WTC11 (cell line): ENCODE measurements around the gene NUDT14. TPM values are rescaled to one million over a fixed set of nuclear protein-coding genes. Genes with fewer than 3 reads are reported as not detected.

ENCODE experiments used
- ATAC-seq: fragments of 200-7000 bp; cut with Tn5 transposase; 2 replicates; pipeline ENCODE4 v1.10.0; 2021; ENCODE audit warnings: mild to moderate bottlenecking, moderate library complexity
- CTCF ChIA-PET: fragments of 300-600 bp; sonication (Branson Sonifier 250); formaldehyde crosslinking; loops from one replicate; lab custom pipeline; 2021; ENCODE audit warnings: antibody characterized with exemption; lab: Charles Lee
- POLR2A ChIA-PET: fragments of 350-600 bp; sonication (Branson Sonifier 250); formaldehyde crosslinking; loops from one replicate; lab custom pipeline; 2021; ENCODE audit warnings: antibody characterized with exemption; lab: Charles Lee
- DNase-seq: peaks from one replicate; pipeline ENCODE4 v3.0.0; 2021; ENCODE audit warnings: low spot score
- H3K27ac Mint-ChIP-seq: 2 replicates; pipeline ENCODE4 v1.8.0; 2021; ENCODE audit warnings: mixed read lengths
- H3K27me3 Mint-ChIP-seq: 2 replicates; pipeline ENCODE4 v1.8.0; 2021; ENCODE audit warnings: low read depth, mild to moderate bottlenecking, moderate library complexity, mixed read lengths
- H3K36me3 Mint-ChIP-seq: 2 replicates; pipeline ENCODE4 v1.8.0; 2021; ENCODE audit warnings: mixed read lengths
- H3K4me1 Mint-ChIP-seq: 2 replicates; pipeline ENCODE4 v1.8.0; 2022; ENCODE audit warnings: mixed read lengths
- H3K4me3 Mint-ChIP-seq: 2 replicates; pipeline ENCODE4 v1.8.0; 2021; ENCODE audit warnings: mild to moderate bottlenecking, moderate library complexity, mixed read lengths
- H3K9me3 Mint-ChIP-seq: 2 replicates; pipeline ENCODE4 v1.8.0; 2021; ENCODE audit warnings: mixed read lengths
- GABPB1 ChIP-seq: sonication (generic); formaldehyde crosslinking; IDR thresholded peaks from 2 replicates; pipeline ENCODE4 v1.8.1; 2023; ENCODE audit warnings: mild to moderate bottlenecking, missing genetic modification reagents
- JAZF1 ChIP-seq: fragments of 250-450 bp; sonication (Bioruptor Pico); IDR thresholded peaks from 2 replicates; pipeline ENCODE4 v1.9.0; 2021; ENCODE audit warnings: moderate library complexity, mild to moderate bottlenecking, inconsistent platforms
- NFE2L1 ChIP-seq: sonication (generic); formaldehyde crosslinking; IDR thresholded peaks from 2 replicates; pipeline ENCODE4 v1.8.1; 2023; ENCODE audit warnings: missing genetic modification reagents
- NR3C1 ChIP-seq: sonication (generic); formaldehyde crosslinking; conservative IDR thresholded peaks from 2 replicates; pipeline ENCODE4 v1.8.1; 2023; ENCODE audit warnings: low read depth, mild to moderate bottlenecking, missing genetic modification reagents
- SMAD4 ChIP-seq: sonication (generic); formaldehyde crosslinking; IDR thresholded peaks from 2 replicates; pipeline ENCODE4 v1.8.0; 2022; ENCODE audit warnings: mild to moderate bottlenecking, missing genetic modification reagents
- TEAD1 ChIP-seq: sonication (generic); formaldehyde crosslinking; IDR thresholded peaks from 2 replicates; pipeline ENCODE4 v1.8.0; 2022; ENCODE audit warnings: mild to moderate bottlenecking, missing genetic modification reagents
- ZNF121 ChIP-seq: sonication (generic); formaldehyde crosslinking; IDR thresholded peaks from 2 replicates; pipeline ENCODE4 v1.8.0; 2023; ENCODE audit warnings: missing genetic modification reagents
- ZNF232 ChIP-seq: sonication (generic); formaldehyde crosslinking; IDR thresholded peaks from 2 replicates; pipeline ENCODE4 v1.8.0; 2022; ENCODE audit warnings: mild to moderate bottlenecking, missing genetic modification reagents
- ZNF263 ChIP-seq: sonication (generic); formaldehyde crosslinking; IDR thresholded peaks from 2 replicates; pipeline ENCODE4 v1.8.1; 2022; ENCODE audit warnings: low read depth, mild to moderate bottlenecking, moderate library complexity, missing genetic modification reagents
- ZNF396 ChIP-seq: fragments of 250-450 bp; sonication (Bioruptor Pico); IDR thresholded peaks from 2 replicates; pipeline ENCODE4 v1.8.0; 2021; ENCODE audit warnings: mild to moderate bottlenecking, moderate library complexity, borderline replicate concordance
- total RNA-seq: library from RNA; stranded (reverse); gene quantifications from 3 replicates; pipeline ENCODE4 v1.2.3, GENCODE V29; 2021
- TF ChIP-seq, protein P1 (sequence below): sonication (generic); formaldehyde crosslinking; IDR thresholded peaks from 2 replicates; pipeline ENCODE4 v1.8.1; 2023; ENCODE audit warnings: mild to moderate bottlenecking, moderate library complexity, missing genetic modification reagents
- TF ChIP-seq, protein P2 (sequence below): sonication (generic); formaldehyde crosslinking; IDR thresholded peaks from 2 replicates; pipeline ENCODE4 v1.8.1; 2022; ENCODE audit warnings: mild to moderate bottlenecking, missing genetic modification reagents, moderate library complexity, borderline replicate concordance
- TF ChIP-seq, protein P3 (sequence below): sonication (generic); formaldehyde crosslinking; IDR thresholded peaks from 2 replicates; pipeline ENCODE4 v1.8.0; 2022; ENCODE audit warnings: mild to moderate bottlenecking, missing genetic modification reagents
- TF ChIP-seq, protein P4 (sequence below): sonication (generic); formaldehyde crosslinking; IDR thresholded peaks from 2 replicates; pipeline ENCODE4 v1.8.1; 2023; ENCODE audit warnings: mild to moderate bottlenecking, missing genetic modification reagents
- TF ChIP-seq, protein P5 (sequence below): fragments of 250-450 bp; sonication (Bioruptor Pico); conservative IDR thresholded peaks from 2 replicates; pipeline ENCODE4 v1.9.0; 2021; ENCODE audit warnings: mild to moderate bottlenecking
- TF ChIP-seq, protein P6 (sequence below): sonication (generic); formaldehyde crosslinking; IDR thresholded peaks from 2 replicates; pipeline ENCODE4 v1.8.0; 2022; ENCODE audit warnings: mild to moderate bottlenecking, missing genetic modification reagents
- TF ChIP-seq, protein P7 (sequence below): sonication (generic); formaldehyde crosslinking; IDR thresholded peaks from 2 replicates; pipeline ENCODE4 v1.8.0; 2023; ENCODE audit warnings: missing genetic modification reagents
- TF ChIP-seq, protein P8 (sequence below): sonication (generic); formaldehyde crosslinking; IDR thresholded peaks from 2 replicates; pipeline ENCODE4 v1.8.1; 2023; ENCODE audit warnings: mild to moderate bottlenecking, missing genetic modification reagents, borderline replicate concordance

NUDT14 gene
- total RNA-seq, 1 experiment from 2014 or later, result 35.4 TPM

DNA sequence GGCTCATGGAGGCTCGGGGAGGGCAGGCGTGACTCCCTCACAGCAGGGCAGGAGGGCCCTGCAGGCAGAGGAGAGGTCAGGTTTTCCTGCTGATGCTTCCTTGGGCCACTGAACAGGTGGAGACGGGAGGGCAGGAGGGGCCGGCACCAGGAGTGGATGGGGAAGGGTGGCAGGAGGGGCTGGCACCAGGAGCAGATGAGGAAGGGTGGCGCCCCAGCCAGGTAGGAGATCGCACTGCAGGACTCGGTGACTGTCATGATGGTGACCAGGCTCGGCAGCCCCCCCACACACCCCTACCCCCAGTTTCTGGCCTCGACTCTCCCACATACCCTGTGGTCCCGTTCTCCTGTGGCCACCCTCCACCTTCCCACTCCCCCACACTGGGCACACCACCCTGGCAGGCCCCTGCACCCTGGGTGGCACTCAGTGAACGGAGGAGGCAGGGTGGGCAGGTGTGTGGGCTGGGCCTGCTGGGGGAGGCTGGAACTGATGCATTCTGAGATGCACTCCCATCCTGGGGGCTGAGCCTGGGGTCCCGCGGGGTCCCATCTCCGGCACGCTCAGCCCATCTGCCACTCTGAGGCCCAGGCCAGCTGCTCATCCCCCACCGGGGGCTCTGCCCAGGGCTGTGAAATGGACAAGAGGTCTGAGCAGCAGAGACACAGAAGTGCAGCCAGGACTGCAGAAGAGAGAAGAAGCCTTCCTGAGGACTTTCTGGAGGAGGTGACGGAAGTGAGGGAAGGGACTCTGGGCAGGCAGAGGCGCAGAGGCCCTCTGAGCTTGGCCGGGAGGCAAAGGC is 2.8 kb downstream of the NUDT14 start:
- DNase-seq (no peak), ATAC-seq (no peak)
- peaks cover 20% of the 10 kb centered on the region for H3K27me3 Mint-ChIP-seq
- POLR2A ChIA-PET, result no interaction called here
- H3K9me3 Mint-ChIP-seq, result no peaks in the 10 kb centered on the region
- no peak overlapping the region for H3K4me3 Mint-ChIP-seq
- TF ChIP-seq, protein P1, sequence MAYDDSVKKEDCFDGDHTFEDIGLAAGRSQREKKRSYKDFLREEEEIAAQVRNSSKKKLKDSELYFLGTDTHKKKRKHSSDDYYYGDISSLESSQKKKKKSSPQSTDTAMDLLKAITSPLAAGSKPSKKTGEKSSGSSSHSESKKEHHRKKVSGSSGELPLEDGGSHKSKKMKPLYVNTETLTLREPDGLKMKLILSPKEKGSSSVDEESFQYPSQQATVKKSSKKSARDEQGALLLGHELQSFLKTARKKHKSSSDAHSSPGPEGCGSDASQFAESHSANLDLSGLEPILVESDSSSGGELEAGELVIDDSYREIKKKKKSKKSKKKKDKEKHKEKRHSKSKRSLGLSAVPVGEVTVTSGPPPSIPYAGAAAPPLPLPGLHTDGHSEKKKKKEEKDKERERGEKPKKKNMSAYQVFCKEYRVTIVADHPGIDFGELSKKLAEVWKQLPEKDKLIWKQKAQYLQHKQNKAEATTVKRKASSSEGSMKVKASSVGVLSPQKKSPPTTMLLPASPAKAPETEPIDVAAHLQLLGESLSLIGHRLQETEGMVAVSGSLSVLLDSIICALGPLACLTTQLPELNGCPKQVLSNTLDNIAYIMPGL (CRISPR knock-in tag), result no peak
- no peak for TF ChIP-seq GABPB1 (CRISPR knock-in tag)
- TF ChIP-seq, protein P2, sequence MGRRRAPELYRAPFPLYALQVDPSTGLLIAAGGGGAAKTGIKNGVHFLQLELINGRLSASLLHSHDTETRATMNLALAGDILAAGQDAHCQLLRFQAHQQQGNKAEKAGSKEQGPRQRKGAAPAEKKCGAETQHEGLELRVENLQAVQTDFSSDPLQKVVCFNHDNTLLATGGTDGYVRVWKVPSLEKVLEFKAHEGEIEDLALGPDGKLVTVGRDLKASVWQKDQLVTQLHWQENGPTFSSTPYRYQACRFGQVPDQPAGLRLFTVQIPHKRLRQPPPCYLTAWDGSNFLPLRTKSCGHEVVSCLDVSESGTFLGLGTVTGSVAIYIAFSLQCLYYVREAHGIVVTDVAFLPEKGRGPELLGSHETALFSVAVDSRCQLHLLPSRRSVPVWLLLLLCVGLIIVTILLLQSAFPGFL (CRISPR knock-in tag), result no peak
- TF ChIP-seq ZNF263 (CRISPR knock-in tag), result no peak
- TF ChIP-seq TEAD1, result no peak
- TF ChIP-seq, protein P3, sequence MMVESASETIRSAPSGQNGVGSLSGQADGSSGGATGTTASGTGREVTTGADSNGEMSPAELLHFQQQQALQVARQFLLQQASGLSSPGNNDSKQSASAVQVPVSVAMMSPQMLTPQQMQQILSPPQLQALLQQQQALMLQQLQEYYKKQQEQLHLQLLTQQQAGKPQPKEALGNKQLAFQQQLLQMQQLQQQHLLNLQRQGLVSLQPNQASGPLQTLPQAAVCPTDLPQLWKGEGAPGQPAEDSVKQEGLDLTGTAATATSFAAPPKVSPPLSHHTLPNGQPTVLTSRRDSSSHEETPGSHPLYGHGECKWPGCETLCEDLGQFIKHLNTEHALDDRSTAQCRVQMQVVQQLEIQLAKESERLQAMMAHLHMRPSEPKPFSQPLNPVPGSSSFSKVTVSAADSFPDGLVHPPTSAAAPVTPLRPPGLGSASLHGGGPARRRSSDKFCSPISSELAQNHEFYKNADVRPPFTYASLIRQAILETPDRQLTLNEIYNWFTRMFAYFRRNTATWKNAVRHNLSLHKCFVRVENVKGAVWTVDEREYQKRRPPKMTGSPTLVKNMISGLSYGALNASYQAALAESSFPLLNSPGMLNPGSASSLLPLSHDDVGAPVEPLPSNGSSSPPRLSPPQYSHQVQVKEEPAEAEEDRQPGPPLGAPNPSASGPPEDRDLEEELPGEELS (CRISPR knock-in tag), result no peak
- TF ChIP-seq, protein P4, sequence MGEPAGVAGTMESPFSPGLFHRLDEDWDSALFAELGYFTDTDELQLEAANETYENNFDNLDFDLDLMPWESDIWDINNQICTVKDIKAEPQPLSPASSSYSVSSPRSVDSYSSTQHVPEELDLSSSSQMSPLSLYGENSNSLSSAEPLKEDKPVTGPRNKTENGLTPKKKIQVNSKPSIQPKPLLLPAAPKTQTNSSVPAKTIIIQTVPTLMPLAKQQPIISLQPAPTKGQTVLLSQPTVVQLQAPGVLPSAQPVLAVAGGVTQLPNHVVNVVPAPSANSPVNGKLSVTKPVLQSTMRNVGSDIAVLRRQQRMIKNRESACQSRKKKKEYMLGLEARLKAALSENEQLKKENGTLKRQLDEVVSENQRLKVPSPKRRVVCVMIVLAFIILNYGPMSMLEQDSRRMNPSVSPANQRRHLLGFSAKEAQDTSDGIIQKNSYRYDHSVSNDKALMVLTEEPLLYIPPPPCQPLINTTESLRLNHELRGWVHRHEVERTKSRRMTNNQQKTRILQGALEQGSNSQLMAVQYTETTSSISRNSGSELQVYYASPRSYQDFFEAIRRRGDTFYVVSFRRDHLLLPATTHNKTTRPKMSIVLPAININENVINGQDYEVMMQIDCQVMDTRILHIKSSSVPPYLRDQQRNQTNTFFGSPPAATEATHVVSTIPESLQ (CRISPR knock-in tag), result no peak
- TF ChIP-seq, protein P5, sequence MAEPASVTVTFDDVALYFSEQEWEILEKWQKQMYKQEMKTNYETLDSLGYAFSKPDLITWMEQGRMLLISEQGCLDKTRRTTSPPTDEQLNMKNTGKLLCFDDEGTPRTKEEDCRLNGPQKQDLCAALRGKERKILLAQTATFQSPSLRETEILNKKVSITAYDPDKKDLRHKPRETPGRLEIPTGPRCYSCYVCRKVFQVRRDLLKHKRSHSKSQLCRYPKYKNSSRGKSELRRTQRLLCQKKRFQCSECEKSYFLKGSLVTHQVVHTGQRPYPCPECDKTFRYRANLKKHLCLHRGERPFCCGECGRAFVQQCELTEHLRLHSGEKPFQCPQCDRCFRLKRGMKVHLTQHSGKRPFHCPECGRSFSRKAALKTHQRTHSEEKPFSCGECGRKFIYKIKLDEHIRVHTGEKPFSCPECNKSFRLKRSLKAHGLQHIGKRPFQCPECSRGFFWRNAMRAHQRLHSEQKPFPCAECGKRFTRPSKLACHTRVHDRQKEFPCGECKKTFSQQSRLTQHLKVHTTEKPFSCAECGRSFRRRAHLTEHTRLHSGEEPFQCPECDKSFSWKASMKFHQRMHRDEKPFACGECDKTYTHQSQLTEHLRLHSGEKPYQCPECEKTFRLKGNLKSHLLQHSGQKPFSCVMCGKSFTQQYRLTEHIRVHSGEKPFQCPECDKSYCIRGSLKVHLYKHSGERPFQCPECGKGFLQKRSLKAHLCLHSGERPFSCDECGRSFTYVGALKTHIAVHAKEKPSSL (CRISPR knock-in tag), result no peak
- TF ChIP-seq JAZF1 (CRISPR knock-in tag), result no peak
- no peak for TF ChIP-seq ZNF396 (CRISPR knock-in tag)
- TF ChIP-seq, all 79 proteins: peak for 0
- CTCF ChIA-PET, result interaction anchor here (8.3 kb wide), 1 partner anchor 8 kb away, joined by 107 read pairs; the partner anchor contains the start of gene JAG2
- Mint-ChIP-seq H3K27ac (no peak overlapping the region), H3K36me3 (no peaks in the 10 kb centered on the region), H3K4me1 (peaks cover 3% of the 10 kb centered on the region; the same call in 1 of the 2 replicates)

DNA sequence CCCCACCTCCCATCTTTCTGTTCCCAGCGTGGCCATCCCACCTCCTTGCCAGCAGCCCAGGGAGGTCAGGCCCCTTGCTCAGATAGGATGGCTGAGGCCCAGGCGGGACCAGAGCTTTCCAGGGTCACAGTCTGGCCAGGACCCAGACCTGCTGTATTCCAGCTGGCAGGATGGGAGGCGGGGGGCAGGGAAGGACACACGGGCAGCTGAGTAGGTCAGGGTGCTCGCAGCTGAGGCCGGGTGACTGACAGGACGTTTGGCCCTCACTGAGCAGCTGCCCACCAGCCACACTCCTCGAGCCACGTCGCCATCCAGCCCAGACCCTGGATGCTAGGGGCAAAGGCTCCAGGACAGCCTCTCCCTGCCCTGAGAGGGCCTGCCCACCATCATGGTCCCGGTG is 4.0 kb downstream of the NUDT14 start:
- Mint-ChIP-seq H3K27me3 (peaks cover 11% of the 10 kb centered on the region), H3K4me3 (no peak overlapping the region), H3K27ac (no peak overlapping the region), H3K9me3 (no peaks in the 10 kb centered on the region), H3K36me3 (no peaks in the 10 kb centered on the region), H3K4me1 (peaks cover 3% of the 10 kb centered on the region; the same call in 1 of the 2 replicates)
- no peak for ATAC-seq
- no peak for DNase-seq
- POLR2A ChIA-PET, result no interaction called here
- CTCF ChIA-PET, result no interaction called here
- TF ChIP-seq NR3C1 (CRISPR knock-in tag), result no peak
- TF ChIP-seq, protein P6, sequence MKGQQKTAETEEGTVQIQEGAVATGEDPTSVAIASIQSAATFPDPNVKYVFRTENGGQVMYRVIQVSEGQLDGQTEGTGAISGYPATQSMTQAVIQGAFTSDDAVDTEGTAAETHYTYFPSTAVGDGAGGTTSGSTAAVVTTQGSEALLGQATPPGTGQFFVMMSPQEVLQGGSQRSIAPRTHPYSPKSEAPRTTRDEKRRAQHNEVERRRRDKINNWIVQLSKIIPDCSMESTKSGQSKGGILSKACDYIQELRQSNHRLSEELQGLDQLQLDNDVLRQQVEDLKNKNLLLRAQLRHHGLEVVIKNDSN, result no peak
- TF ChIP-seq NFE2L1 (CRISPR knock-in tag), result no peak
- no peak for TF ChIP-seq ZNF232 (CRISPR knock-in tag)
- TF ChIP-seq, protein P7, sequence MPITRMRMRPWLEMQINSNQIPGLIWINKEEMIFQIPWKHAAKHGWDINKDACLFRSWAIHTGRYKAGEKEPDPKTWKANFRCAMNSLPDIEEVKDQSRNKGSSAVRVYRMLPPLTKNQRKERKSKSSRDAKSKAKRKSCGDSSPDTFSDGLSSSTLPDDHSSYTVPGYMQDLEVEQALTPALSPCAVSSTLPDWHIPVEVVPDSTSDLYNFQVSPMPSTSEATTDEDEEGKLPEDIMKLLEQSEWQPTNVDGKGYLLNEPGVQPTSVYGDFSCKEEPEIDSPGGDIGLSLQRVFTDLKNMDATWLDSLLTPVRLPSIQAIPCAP, result no peak
- no peak for TF ChIP-seq SMAD4 (CRISPR knock-in tag)
- TF ChIP-seq, protein P8, sequence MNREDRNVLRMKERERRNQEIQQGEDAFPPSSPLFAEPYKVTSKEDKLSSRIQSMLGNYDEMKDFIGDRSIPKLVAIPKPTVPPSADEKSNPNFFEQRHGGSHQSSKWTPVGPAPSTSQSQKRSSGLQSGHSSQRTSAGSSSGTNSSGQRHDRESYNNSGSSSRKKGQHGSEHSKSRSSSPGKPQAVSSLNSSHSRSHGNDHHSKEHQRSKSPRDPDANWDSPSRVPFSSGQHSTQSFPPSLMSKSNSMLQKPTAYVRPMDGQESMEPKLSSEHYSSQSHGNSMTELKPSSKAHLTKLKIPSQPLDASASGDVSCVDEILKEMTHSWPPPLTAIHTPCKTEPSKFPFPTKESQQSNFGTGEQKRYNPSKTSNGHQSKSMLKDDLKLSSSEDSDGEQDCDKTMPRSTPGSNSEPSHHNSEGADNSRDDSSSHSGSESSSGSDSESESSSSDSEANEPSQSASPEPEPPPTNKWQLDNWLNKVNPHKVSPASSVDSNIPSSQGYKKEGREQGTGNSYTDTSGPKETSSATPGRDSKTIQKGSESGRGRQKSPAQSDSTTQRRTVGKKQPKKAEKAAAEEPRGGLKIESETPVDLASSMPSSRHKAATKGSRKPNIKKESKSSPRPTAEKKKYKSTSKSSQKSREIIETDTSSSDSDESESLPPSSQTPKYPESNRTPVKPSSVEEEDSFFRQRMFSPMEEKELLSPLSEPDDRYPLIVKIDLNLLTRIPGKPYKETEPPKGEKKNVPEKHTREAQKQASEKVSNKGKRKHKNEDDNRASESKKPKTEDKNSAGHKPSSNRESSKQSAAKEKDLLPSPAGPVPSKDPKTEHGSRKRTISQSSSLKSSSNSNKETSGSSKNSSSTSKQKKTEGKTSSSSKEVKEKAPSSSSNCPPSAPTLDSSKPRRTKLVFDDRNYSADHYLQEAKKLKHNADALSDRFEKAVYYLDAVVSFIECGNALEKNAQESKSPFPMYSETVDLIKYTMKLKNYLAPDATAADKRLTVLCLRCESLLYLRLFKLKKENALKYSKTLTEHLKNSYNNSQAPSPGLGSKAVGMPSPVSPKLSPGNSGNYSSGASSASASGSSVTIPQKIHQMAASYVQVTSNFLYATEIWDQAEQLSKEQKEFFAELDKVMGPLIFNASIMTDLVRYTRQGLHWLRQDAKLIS (CRISPR knock-in tag), result no peak
- TF ChIP-seq ZNF121 (CRISPR knock-in tag), result no peak
